HEK293 (cell line): ENCODE data around the gene IFT122.

Source experiments
- CTCF ChIA-PET: fragments of 350-600 bp; formaldehyde crosslinking; extraction: SDS; loops from one replicate; lab custom pipeline; 2021; ENCODE audit warnings: antibody characterized with exemption; lab: Yijun Ruan, JAX
- POLR2A ChIA-PET: fragments of 300-600 bp; formaldehyde crosslinking; extraction: SDS; loops from one replicate; lab custom pipeline; 2020; ENCODE audit warnings: antibody characterized with exemption, inconsistent platforms; lab: Yijun Ruan, JAX
- H3K27ac ChIP-seq: fragments of 200-500 bp; sonication (Bioruptor generic); 2 replicates; pipeline ENCODE4 v1.5.1; 2014; ENCODE audit warnings: low read depth, low read length, control low read depth, inconsistent platforms; ENCODE audit errors: extremely low read depth
- H3K36me3 ChIP-seq, 2 experiments: fragments of 200-500 bp in 1 of 2; sonication (Bioruptor generic) in 1 of 2; 1 replicate in 1 of 2; 2 replicates in 1 of 2; pipeline ENCODE4 v1.5.1; 2014 to 2017; ENCODE audit warnings: inconsistent platforms in 2 of 2, low read length in 2 of 2; ENCODE audit not compliant: control insufficient read depth in 2 of 2, insufficient read depth in 1 of 2
- H3K4me1 ChIP-seq: fragments of 200-500 bp; sonication (Bioruptor generic); 2 replicates; pipeline ENCODE4 v1.5.1; 2014; ENCODE audit warnings: mild to moderate bottlenecking, low read length, inconsistent platforms; ENCODE audit not compliant: control insufficient read depth, insufficient read depth
- H3K4me3 ChIP-seq: 2 replicates; pipeline ENCODE4 v1.5.1; 2011; ENCODE audit warnings: low read depth, mild to moderate bottlenecking, control low read depth, low read length, moderate library complexity
- H3K9me3 ChIP-seq: fragments of 200-500 bp; sonication (Bioruptor generic); 2 replicates; pipeline ENCODE4 v1.5.1; 2014; ENCODE audit warnings: low read depth, low read length, inconsistent platforms; ENCODE audit not compliant: control insufficient read depth, insufficient read depth
- KLF8 ChIP-seq: fragments of 450-650 bp; formaldehyde crosslinking; IDR thresholded peaks from 2 replicates; pipeline ENCODE4 v1.5.1; 2016; ENCODE audit warnings: missing biosample characterization, missing genetic modification characterization
- PRDM2 ChIP-seq: fragments of 450-650 bp; formaldehyde crosslinking; IDR thresholded peaks from 2 replicates; pipeline ENCODE4 v1.5.1; 2016; ENCODE audit warnings: missing biosample characterization, missing genetic modification characterization, borderline replicate concordance
- SCRT1 ChIP-seq: fragments of 450-650 bp; formaldehyde crosslinking; IDR thresholded peaks from 2 replicates; pipeline ENCODE4 v1.5.1; 2016; ENCODE audit warnings: missing biosample characterization, missing genetic modification characterization, borderline replicate concordance
- YY2 ChIP-seq: fragments of 450-650 bp; formaldehyde crosslinking; IDR thresholded peaks from 2 replicates; pipeline ENCODE4 v1.5.1; 2016; ENCODE audit warnings: missing biosample characterization, missing genetic modification characterization
- ZBTB21 ChIP-seq: fragments of 450-650 bp; formaldehyde crosslinking; IDR thresholded peaks from 2 replicates; pipeline ENCODE4 v1.5.1; 2017; ENCODE audit warnings: missing biosample characterization, missing genetic modification characterization
- ZBTB44 ChIP-seq: fragments of 450-650 bp; IDR thresholded peaks from 2 replicates; pipeline ENCODE4 v1.5.1; 2018; ENCODE audit warnings: missing biosample characterization, mild to moderate bottlenecking, missing genetic modification characterization
- ZFP41 ChIP-seq: fragments of 450-650 bp; formaldehyde crosslinking; IDR thresholded peaks from 2 replicates; pipeline ENCODE4 v1.5.1; 2016; ENCODE audit warnings: missing biosample characterization, missing genetic modification characterization, borderline replicate concordance
- ZNF138 ChIP-seq: fragments of 450-650 bp; formaldehyde crosslinking; IDR thresholded peaks from 2 replicates; pipeline ENCODE4 v1.5.1; 2016; ENCODE audit warnings: missing biosample characterization, missing genetic modification characterization, borderline replicate concordance
- ZNF211 ChIP-seq: fragments of 450-650 bp; formaldehyde crosslinking; IDR thresholded peaks from 2 replicates; pipeline ENCODE4 v1.5.1; 2016; ENCODE audit warnings: low read depth, missing biosample characterization, missing genetic modification characterization
- ZNF24 ChIP-seq: fragments of 450-650 bp; formaldehyde crosslinking; IDR thresholded peaks from 2 replicates; pipeline ENCODE4 v1.5.1; 2016; ENCODE audit warnings: missing biosample characterization, missing genetic modification characterization
- ZNF302 ChIP-seq: fragments of 450-650 bp; formaldehyde crosslinking; IDR thresholded peaks from 2 replicates; pipeline ENCODE4 v1.5.1; 2016; ENCODE audit warnings: missing biosample characterization, missing genetic modification characterization, low read depth
- ZNF426 ChIP-seq: fragments of 450-650 bp; formaldehyde crosslinking; IDR thresholded peaks from 2 replicates; pipeline ENCODE4 v1.5.1; 2017; ENCODE audit warnings: missing biosample characterization, missing genetic modification characterization, mild to moderate bottlenecking, inconsistent platforms, moderate library complexity
- ZNF561 ChIP-seq: fragments of 450-650 bp; IDR thresholded peaks from 2 replicates; pipeline ENCODE4 v1.5.1; 2018; ENCODE audit warnings: missing biosample characterization, missing genetic modification characterization, borderline replicate concordance
- ZNF610 ChIP-seq: fragments of 450-650 bp; formaldehyde crosslinking; IDR thresholded peaks from 2 replicates; pipeline ENCODE4 v1.5.1; 2016; ENCODE audit warnings: missing biosample characterization, missing genetic modification characterization, borderline replicate concordance
- ZNF677 ChIP-seq: fragments of 450-650 bp; IDR thresholded peaks from 2 replicates; pipeline ENCODE4 v1.5.0; 2018; ENCODE audit warnings: missing biosample characterization, mild to moderate bottlenecking, missing genetic modification characterization, moderate library complexity
- ZNF777 ChIP-seq: fragments of 450-650 bp; formaldehyde crosslinking; IDR thresholded peaks from 2 replicates; pipeline ENCODE4 v1.5.1; 2017; ENCODE audit warnings: missing biosample characterization, missing genetic modification characterization, borderline replicate concordance
- ZNF785 ChIP-seq: fragments of 450-650 bp; formaldehyde crosslinking; IDR thresholded peaks from 2 replicates; pipeline ENCODE4 v1.5.1; 2016; ENCODE audit warnings: missing biosample characterization, missing genetic modification characterization
- ZSCAN23 ChIP-seq: fragments of 450-650 bp; formaldehyde crosslinking; IDR thresholded peaks from 2 replicates; pipeline ENCODE4 v1.5.1; 2016; ENCODE audit warnings: missing biosample characterization, missing genetic modification characterization
- ZSCAN30 ChIP-seq: fragments of 450-650 bp; IDR thresholded peaks from 2 replicates; pipeline ENCODE4 v1.5.1; 2018; ENCODE audit warnings: missing biosample characterization, mild to moderate bottlenecking, missing genetic modification characterization, moderate library complexity
- TF ChIP-seq, protein P1 (sequence below): fragments of 450-650 bp; formaldehyde crosslinking; IDR thresholded peaks from 2 replicates; pipeline ENCODE4 v1.5.1; 2016; ENCODE audit warnings: missing biosample characterization, missing genetic modification characterization
- TF ChIP-seq, protein P2 (sequence below): fragments of 450-650 bp; formaldehyde crosslinking; IDR thresholded peaks from 2 replicates; pipeline ENCODE4 v1.5.1; 2017; ENCODE audit warnings: missing biosample characterization, missing genetic modification characterization
- TF ChIP-seq, protein P3 (sequence below): fragments of 450-650 bp; formaldehyde crosslinking; IDR thresholded peaks from 2 replicates; pipeline ENCODE4 v1.5.1; 2016; ENCODE audit warnings: missing biosample characterization, missing genetic modification characterization
- TF ChIP-seq, protein P4 (sequence below): fragments of 450-650 bp; formaldehyde crosslinking; IDR thresholded peaks from 2 replicates; pipeline ENCODE4 v1.5.1; 2016; ENCODE audit warnings: missing biosample characterization, missing genetic modification characterization

Gene IFT122

DNA sequence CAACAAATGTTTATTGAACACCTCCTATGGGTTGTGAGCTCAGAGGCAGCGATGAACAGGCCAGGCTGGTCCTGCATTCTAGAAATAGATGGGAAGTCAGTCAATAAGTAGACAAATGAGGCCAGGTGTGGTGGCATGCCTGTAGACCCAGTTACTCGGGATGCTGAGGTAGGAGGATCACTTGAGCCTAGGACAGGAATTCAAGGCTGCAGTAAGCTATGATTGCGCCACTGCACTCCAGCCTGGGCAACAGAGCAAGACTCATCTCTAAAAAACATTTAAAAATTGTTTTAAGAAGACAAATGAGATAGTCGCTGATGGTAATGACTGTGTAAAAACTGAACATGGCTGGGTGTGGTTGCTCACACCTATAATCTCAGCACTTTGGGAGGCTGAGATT is 84.1 kb downstream of the IFT122 start (continued):
- no peak for TF ChIP-seq ZBTB44
- no peak for TF ChIP-seq YY2 (tag by site-specific recombination)
- TF ChIP-seq ZSCAN30 (tag by site-specific recombination), result no peak
- TF ChIP-seq, protein P1, sequence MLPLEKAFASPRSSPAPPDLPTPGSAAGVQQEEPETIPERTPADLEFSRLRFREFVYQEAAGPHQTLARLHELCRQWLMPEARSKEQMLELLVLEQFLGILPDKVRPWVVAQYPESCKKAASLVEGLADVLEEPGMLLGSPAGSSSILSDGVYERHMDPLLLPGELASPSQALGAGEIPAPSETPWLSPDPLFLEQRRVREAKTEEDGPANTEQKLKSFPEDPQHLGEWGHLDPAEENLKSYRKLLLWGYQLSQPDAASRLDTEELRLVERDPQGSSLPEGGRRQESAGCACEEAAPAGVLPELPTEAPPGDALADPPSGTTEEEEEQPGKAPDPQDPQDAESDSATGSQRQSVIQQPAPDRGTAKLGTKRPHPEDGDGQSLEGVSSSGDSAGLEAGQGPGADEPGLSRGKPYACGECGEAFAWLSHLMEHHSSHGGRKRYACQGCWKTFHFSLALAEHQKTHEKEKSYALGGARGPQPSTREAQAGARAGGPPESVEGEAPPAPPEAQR (tag by site-specific recombination), result no peak

DNA sequence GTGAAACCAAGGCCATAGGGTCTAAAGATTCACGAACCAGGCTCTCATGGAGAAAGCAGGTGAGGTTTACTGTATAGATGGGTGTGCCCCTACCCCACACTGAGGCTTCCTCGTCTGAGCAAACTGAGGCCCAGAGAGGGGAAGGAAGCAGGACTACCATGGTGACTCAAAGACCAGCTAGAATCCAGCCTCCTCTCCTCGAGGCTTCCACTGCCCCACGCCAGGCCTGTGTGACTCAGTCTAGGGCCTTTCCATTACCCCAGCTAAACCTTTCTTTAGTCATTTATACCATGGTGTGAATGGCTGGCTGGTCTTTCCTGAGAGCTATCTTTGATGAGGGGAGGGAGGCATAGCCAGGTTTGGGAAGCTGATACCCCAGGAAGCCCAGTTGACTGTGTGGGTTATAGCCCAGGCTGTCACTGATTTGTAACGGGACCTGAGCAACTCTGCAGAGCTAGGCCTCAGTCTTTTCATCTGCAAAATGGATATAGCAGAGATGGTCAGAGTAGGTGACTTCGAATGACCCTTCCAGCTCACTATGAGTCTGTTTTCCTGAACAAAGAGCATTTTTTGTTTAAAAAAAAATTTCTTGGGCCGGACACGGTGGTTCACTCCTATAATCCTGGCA is 85.4 kb downstream of the IFT122 start:
- H3K36me3 ChIP-seq, result no peaks in the 10 kb centered on the region
- no peak overlapping the region for H3K4me3 ChIP-seq
- no peaks in the 10 kb centered on the region for H3K4me1 ChIP-seq
- no peak overlapping the region for H3K27ac ChIP-seq
- ChIA-PET POLR2A (no interaction called here), CTCF (no interaction called here)
- H3K9me3 ChIP-seq, result no peaks in the 10 kb centered on the region
- no peak for TF ChIP-seq ZBTB21 (tag by site-specific recombination)
- TF ChIP-seq SCRT1 (tag by site-specific recombination), result no peak
- TF ChIP-seq ZNF24, result no peak
- no peak for TF ChIP-seq ZFP41
- no peak for TF ChIP-seq ZNF785 (tag by site-specific recombination)
- no peak for TF ChIP-seq ZNF610 (tag by site-specific recombination)
- TF ChIP-seq ZNF777 (tag by site-specific recombination), result no peak
- TF ChIP-seq ZSCAN23 (tag by site-specific recombination), result no peak
- TF ChIP-seq ZNF211, result no peak
- TF ChIP-seq ZNF138, result no peak
- no peak for TF ChIP-seq ZNF677
- no peak for TF ChIP-seq PRDM2 (tag by site-specific recombination)
- no peak for TF ChIP-seq ZNF561 (tag by site-specific recombination)
- TF ChIP-seq, protein P2, sequence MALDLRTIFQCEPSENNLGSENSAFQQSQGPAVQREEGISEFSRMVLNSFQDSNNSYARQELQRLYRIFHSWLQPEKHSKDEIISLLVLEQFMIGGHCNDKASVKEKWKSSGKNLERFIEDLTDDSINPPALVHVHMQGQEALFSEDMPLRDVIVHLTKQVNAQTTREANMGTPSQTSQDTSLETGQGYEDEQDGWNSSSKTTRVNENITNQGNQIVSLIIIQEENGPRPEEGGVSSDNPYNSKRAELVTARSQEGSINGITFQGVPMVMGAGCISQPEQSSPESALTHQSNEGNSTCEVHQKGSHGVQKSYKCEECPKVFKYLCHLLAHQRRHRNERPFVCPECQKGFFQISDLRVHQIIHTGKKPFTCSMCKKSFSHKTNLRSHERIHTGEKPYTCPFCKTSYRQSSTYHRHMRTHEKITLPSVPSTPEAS (tag by site-specific recombination), result no peak
- TF ChIP-seq ZNF302, result no peak
- TF ChIP-seq ZNF426 (tag by site-specific recombination), result no peak
- TF ChIP-seq KLF8 (tag by site-specific recombination), result no peak
- TF ChIP-seq, protein P3, sequence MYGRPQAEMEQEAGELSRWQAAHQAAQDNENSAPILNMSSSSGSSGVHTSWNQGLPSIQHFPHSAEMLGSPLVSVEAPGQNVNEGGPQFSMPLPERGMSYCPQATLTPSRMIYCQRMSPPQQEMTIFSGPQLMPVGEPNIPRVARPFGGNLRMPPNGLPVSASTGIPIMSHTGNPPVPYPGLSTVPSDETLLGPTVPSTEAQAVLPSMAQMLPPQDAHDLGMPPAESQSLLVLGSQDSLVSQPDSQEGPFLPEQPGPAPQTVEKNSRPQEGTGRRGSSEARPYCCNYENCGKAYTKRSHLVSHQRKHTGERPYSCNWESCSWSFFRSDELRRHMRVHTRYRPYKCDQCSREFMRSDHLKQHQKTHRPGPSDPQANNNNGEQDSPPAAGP (tag by site-specific recombination), result no peak
- TF ChIP-seq, protein P4, sequence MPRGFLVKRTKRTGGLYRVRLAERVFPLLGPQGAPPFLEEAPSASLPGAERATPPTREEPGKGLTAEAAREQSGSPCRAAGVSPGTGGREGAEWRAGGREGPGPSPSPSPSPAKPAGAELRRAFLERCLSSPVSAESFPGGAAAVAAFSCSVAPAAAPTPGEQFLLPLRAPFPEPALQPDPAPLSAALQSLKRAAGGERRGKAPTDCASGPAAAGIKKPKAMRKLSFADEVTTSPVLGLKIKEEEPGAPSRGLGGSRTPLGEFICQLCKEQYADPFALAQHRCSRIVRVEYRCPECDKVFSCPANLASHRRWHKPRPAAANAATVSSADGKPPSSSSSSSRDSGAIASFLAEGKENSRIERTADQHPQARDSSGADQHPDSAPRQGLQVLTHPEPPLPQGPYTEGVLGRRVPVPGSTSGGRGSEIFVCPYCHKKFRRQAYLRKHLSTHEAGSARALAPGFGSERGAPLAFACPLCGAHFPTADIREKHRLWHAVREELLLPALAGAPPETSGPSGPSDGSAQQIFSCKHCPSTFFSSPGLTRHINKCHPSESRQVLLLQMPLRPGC (tag by site-specific recombination), result no peak
